ENCODE data around the gene NDUFB6.

DNA sequence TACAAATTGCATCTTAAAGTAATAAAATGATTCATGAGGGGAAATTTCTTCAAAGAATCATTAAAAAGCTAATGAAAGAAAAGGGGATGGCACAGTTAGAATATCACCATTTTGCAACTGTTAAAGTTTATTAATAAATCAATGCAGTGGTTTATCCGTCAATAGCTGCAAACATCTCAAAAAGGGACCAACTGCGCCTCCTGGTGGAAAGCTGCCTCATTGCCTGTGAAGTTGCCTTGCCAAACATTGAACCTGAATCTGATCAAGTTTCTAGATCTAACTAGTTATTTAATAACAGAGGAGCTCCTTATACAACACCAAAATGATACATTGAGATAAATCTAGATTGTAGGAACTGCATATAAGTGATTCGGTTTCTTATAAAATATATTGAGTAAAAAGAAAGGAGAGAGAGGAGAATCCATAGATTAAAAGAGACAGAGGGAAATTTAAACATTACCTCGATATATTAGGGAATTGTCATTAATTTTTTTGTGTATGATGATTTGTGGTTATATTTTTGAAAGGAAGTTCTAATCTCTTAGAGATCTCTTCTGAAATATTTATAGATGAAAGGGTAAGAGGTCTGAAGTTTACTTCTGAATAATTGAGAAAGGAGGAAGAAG lies 6.9 kb upstream of the NDUFB6 start:
- no peak for TF ChIP-seq NFYB (CRISPR knock-in tag; conservative IDR thresholded peaks at IDR 0.05; ENCODE audit: low read depth)
- peak; percentile 85 for TF ChIP-seq CTCF (IDR thresholded peaks at IDR 0.05)
- no peak for TF ChIP-seq NR1H2 (CRISPR knock-in tag; IDR thresholded peaks at IDR 0.05)

Measured in WTC11 (cell line).